HEK293 (cell line): ENCODE measurements around the gene C17orf107.

ENCODE experiments used
- BCL11A ChIP-seq: fragments of 450-650 bp; formaldehyde crosslinking; IDR thresholded peaks from 2 replicates; pipeline ENCODE4 v1.5.1; 2016; ENCODE audit warnings: low read depth, missing biosample characterization, missing genetic modification characterization
- CTCF ChIP-seq: fragments of 450-650 bp; formaldehyde crosslinking; IDR thresholded peaks from 2 replicates; pipeline ENCODE4 v1.5.1; 2016; ENCODE audit warnings: missing biosample characterization, missing genetic modification characterization
- ELK4 ChIP-seq: IDR thresholded peaks from 2 replicates; pipeline ENCODE4 v1.6.1; 2011; ENCODE audit warnings: mild to moderate bottlenecking, low read depth, low read length, borderline replicate concordance
- ZNF157 ChIP-seq: fragments of 450-650 bp; formaldehyde crosslinking; IDR thresholded peaks from 2 replicates; pipeline ENCODE4 v1.5.1; 2016; ENCODE audit warnings: missing biosample characterization, missing genetic modification characterization
- ZNF184 ChIP-seq: fragments of 450-650 bp; IDR thresholded peaks from 2 replicates; pipeline ENCODE4 v1.5.1; 2018; ENCODE audit warnings: missing biosample characterization, mild to moderate bottlenecking, missing genetic modification characterization
- ZNF350 ChIP-seq: fragments of 450-650 bp; formaldehyde crosslinking; IDR thresholded peaks from 2 replicates; pipeline ENCODE4 v1.5.0; 2017; ENCODE audit warnings: missing biosample characterization, mild to moderate bottlenecking, missing genetic modification characterization
- ZNF510 ChIP-seq: fragments of 450-650 bp; formaldehyde crosslinking; IDR thresholded peaks from 2 replicates; pipeline ENCODE4 v1.5.1; 2018; ENCODE audit warnings: mild to moderate bottlenecking, missing genetic modification characterization, missing biosample characterization; ENCODE audit not compliant: insufficient replicate concordance
- ZNF670 ChIP-seq: fragments of 450-650 bp; formaldehyde crosslinking; IDR thresholded peaks from 2 replicates; pipeline ENCODE4 v1.5.1; 2016; ENCODE audit warnings: missing biosample characterization, missing genetic modification characterization, low read depth

GRCh38 chr17:4898351-4898750 lies 985 bp upstream of the C17orf107 start:
- TF ChIP-seq ZNF184 (tag by site-specific recombination) (no peak), CTCF (no peak), ZNF670 (tag by site-specific recombination) (no peak), ZNF510 (tag by site-specific recombination) (no peak), ZNF350 (tag by site-specific recombination) (no peak), ZNF157 (tag by site-specific recombination) (no peak), ELK4 (no peak), BCL11A (tag by site-specific recombination) (no peak)
